ENCODE measurements around the gene SYCE1L.
"Not testable (repeated sequence)": the region's sequence is repeated elsewhere in the genome, so short reads cannot be mapped to it uniquely, and the experiment has no call there.

The SYCE1L gene

DNA sequence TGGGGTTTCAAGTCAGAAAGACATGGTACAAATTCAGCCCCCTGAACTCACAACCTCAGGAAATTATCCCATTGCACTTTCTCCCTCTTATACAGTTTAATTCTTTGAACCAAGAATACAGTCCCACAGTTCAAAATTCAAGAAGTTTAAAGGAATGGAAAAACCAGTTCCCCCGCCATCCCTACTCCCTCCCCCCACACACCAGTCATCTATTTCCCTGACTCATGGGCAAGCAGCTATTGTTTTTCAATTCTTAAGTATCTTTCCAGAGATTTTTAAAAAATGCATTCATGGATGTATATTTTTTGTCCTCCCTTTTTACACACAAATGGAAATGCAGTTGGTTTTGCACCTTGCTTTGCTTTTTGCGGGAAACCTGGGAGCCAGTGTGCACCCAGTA is 7.3 kb downstream of the SYCE1L start:
- no peak for DNase-seq

DNA sequence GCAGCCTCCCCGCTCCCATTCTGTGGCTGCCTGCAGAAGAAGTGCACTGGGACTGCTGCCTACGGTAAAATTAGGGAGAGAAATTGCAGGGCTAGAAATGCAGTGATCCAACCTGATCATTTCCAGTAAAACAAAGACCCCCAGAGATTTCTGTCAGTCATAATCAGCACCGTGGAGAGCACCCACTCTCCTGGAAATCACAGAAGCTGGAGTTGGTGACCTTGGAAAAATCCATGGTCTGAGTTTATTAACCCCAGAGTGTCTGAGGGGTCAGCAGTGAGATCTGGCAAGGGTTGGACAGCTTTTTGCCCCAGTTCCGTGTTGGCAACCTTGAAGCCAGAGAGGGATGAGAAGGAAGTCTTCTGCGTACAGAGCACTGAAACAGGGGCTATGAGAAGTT is 7.8 kb downstream of the SYCE1L start:
- DNase-seq: no peak

DNA sequence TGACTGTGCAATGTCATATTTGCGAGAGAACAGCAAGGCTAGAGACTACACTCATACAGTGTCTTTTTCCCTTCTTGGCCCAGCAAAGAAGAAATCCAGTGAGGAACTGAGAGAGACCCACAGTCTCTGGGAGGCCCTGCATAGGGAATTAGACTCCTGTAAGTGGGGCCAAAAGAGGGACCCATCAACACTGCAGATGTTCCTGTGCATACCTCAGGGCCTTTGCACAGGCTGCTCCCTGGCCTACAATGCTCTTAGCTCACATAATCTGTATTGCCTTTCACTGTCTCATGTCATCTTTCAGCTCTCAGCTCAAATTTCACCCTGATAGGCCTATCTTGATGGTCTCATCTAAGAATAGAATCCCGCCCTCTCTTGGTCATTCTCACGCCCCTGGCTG is 9.2 kb downstream of the SYCE1L start:
- DNase-seq: no peak

DNA sequence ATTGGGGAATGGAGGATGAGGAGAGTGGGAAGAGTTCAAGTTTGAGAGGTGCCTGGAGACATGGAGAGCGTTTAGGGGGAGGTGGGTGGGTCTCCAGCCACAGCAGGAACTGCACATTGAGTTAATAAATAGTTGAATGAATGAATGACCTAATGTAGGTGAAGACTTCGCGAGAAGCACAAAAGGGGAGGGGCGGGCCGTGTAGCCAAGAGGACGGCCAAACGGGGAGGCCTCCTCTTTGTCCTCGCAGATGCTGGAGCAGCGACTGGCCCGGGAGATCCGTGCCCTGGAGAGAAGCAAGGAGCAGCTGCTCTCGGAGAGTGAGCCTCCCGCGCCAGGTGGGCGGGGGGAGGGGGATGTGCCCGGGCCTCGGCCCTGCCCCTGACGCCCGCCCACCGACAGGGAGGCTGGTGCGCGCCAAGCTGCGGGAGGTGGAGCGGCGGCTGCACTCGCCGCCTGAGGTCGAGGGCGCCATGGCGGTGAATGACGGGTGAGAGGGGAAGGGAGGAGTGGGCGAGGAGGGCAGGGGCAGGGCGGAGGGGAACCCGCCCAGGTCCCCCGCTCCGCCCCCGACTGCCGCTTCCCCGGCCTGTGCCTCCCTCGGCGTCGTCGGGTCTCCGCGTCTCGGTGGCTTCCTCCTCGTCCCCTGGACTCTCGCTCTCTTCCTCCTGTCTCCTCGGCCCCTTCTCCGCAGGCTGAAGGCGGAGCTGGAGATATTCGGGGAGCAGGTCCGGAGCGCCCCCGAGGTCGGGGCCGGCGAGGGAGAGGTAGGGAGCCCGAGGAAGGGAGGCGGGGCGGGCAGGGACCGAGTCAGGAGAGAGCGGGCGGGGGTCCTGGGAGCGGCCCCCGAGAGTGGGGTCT is 12.9 kb downstream of the SYCE1L start:
- no peak for DNase-seq

DNA sequence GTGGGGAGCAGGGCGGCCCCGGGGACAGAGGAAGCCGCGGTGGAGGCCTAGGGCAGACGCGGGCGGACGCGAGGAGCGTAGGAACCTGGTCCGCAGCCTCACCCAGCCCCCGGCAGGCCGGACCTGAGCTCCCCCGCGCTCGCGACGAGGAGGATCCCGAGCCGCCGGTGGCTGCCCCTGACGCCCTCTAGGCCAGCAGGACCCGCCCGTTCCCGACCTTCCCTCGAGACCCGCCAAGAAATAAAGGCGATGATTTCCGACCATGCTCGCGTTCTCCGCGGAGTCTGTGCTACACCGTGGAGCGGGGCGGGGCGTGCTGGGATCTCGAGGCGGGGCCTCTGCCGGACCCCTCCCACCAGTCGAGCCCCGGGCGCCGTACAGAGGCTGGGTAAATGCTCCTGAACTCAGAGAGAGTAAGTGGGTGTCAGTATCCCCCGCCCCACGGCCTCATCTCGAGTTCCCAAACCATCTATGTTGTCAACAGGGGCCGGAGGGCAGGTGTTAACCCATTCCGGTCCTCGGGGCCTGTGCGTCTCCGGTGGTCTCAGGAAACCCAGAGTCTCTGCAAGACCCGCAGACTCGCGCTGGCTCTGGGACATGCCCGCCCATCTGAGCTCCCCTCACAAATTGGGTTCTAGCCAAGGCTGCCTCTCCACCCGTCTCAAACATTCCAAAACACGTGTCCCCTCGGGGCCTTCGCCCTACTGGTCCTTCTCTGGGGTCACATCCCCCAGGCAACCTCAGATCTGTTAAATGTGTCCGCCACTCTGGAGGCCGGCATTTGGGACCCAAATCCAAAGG is 13.7 kb downstream of the SYCE1L start:
- DNase-seq: no peak

DNA sequence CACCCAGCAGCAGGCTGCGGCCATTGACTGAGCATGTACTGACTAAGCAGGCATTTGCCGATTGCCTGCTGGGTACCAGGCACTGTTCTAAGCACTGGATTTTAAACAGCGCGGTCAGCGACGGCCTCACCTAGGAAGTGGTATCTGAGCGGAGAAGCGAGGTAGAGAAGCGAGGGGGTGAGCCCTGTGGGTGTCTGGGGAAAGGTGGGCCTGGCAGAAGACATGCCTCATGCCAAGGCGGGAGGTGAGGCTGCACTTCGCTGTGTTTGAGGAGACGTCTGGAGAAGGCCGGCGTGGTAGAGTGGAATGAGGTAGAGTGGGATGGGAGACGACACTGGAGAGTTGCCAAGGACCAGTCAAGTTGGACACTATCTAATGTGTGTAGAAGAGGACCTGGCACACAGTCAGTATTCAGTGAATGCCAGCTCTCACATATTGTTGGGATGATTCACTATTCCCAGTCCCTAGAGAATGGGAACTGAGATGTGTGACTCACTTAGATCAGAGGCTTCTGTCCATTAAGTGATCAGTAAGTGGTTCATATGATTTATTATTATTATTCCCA is 14.4 kb downstream of the SYCE1L start:
- peak; percentile 92 for DNase-seq

DNA sequence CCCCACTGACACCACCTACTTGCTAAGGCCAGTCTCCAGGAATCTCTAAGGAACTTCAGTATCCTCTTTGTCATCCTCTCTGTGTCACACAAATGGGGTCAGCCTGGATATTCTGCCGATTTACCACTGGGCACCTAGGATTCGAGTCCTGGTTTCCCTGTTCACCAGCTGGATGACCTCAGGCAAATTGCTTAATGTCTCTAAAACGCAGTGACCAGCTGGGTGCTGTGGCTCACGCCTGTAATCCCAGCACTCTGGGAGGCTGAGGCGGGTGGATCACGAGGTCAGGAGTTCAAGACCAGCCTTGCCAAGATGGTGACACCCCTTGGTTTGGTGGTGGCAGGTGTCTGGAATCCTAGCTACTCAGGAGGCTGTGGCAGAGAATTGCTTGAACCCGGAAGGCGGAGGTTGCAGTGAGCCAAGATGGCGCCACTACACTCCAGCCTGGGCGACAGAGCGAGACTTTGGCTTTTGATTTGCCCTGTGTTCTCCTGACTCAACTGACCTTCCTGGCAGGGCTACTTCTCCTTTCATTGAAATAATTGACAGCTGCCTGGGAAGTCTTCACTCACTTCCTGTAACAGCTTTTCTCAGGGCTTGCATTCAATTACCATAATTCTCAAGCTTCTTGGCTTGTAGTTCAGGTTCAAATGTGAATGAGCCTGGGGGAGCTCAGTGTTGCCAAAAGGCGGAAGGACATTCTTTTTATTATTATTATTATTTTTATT is 15.4 kb downstream of the SYCE1L start:
- DNase-seq: no peak

DNA sequence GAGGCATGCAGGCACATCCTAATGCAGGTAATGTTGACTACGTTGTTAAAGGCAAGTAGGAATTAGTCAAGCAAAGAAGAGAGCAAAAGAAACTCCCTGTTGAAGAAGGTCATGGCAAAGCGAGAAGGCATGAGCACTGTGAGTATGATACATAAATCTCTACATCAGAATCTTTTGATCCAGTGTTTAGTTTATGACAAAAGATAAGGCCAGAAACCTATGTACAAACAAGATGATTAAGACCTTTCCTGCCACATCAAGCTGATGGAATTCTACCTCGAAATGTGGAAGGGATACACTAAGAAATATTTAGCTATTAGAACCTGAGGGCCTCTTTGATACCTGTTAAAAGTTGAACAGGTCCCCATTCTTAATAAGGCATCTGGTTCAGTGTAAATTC is 20.2 kb downstream of the SYCE1L start:
- DNase-seq: no peak

DNA sequence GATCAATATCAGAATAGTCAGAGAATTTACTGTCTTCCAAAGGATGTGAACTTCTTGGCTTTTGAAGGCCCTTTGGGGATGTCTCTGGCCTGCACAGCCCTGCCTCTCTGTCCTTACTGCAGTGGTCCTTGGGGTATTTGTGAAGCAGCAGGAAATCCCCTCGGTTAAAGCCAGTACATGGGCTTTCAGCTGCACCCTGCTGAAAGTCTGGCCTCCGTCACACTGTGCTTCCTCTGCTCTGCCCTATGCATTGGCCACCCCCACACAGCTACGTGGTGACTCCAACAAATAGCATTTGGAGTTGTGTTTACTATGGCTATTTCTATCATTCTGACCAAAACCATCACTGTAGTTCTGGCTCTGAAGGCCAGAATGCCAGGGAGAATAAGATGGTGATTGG is 21.2 kb downstream of the SYCE1L start:
- DNase-seq: no peak

DNA sequence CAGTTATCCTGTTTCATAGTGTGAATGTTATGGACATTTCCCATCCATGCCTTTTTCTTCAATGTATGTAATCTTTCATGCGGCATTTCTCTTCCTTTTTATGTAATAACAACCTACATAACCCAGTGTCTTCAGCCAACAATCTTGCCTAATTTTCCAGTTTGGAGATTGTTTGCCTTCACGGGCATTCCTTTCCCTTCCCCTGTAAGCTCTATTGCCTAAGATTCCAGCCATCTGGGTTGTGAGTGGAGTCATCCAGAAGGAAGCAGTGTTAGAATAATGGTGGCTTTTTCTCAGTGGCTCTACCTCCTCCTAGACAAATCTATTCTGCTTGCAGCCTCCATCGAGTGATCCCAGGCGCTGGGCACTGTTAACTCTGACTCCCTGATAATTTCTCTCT is 22.3 kb downstream of the SYCE1L start:
- DNase-seq: no peak

DNA sequence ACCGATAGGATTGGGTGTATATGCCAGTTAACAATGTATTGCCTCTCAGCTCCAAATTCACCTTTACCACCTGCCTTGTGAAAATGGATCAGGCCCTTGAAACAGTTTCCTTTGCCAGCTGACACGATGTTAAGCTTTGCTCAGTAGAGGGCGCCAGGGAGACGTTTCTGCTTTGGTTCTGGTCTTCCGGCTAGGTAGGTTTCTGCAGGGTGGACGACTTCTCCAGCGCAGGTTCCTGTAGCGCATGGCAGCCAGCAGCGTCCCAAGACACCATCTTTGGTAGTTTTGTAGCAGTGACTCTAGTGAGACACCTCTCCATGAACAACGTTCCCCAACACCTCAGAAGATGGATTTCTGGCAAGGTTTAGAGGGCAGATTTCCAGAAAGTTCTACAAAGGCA is 24.0 kb downstream of the SYCE1L start:
- no peak for DNase-seq

DNA sequence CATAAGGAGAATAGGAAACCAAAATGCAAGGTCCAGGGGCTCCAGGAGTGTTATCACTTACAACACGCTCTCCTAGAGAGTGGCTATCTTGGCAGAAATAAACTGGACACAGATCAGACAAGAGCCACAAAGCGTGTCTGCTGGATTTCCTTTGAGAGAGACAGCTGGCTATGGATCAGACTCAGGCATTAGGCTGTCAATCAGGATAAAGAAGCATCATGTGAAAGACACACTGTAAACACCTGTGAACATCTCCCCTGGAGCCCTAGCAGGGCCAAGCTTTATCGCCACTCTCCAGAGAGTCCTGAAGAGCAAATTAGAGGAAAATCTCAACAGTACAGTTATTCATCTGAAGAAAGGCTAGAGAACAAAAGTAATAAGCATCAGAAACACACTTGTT is 26.0 kb downstream of the SYCE1L start:
- DNase-seq: no peak

DNA sequence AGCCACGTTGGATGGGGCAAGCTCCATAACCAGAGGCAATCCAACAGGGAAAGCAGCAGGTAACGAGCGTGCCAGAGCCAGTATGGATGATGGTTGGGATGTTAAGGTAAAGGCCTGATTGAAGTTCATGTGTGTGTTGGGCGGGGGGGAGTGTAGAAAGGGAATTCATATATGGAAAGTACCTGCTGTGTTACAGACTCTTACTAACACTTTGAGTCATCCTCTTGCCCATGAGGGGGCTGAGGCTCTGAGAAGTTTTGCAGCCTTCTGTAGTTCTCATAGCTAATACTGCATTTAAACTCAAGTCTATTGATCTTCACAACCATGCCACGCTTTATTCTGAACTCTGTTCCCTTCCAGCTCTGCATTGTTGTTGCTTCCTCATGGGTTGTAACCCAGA is 28.5 kb downstream of the SYCE1L start:
- DNase-seq: no peak

DNA sequence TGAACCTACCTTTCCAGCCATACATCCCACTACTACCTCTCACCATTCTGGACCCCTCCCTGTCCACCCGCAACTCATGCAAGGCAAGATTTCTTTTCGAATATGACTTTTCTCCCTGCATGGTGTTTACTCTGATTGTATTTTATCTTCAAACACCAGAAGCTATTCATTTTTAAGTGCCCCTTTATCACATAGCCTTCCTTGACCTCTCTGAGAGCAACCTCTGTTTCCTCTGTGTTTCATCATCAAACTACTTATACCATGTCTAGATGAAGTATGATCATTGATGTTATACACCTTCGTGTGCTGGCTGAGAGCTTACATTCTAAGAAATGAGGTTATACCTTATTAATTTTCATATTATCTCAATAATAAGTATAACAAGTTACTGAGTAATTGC is 31.8 kb downstream of the SYCE1L start:
- DNase-seq: no peak

DNA sequence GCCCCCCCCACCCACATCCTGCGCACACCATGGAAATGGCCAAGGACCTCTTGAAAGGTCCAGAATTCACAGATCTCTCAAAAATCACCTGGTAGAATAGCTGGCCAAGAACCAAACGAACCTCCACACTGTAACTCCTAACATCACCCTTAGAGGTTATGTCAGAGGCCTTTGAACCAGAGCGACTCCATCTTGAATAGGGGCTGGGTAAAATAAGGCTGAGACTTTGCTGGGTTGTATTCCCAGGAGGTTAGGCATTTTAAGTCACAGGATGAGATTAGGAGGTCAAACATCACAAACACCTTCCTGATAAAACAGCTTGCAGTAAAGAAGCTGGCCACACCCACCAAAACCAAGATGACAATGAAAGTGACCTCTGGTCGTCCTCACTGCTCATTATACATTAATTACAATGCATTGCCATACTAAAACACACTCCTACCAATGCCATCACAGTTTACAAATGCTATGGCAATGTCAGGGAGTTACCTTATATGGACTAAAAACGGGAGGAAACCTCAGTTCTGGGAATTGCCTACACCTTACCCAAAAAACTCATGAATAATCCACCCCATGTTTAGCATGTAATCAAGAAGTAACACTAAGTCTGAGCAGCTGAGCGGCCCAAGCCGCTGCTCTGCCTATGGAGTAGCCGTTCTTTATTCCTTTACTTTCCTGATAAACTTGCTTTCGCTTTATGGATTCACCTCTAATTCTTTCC is 34.8 kb downstream of the SYCE1L start:
- no peak for DNase-seq

DNA sequence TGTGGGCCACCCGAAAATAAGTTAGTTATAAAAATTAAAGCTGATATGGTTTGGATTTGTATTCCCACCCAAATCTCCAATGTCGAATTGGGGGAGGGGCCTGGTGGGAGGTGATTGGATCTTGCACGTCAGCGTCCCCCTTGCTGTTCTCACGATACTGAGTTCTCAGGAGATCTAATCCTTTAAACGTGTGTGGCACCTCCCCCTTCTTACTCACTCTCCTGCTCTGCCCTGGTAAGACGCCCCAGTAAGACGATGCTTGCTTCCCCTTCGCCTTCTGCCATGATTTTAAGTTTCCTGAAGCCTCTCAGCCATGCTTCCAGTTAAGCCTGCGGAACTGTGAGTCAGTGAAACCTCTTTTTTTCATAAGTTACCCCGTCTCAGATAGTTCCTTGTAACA is 35.4 kb downstream of the SYCE1L start:
- no peak for DNase-seq

DNA sequence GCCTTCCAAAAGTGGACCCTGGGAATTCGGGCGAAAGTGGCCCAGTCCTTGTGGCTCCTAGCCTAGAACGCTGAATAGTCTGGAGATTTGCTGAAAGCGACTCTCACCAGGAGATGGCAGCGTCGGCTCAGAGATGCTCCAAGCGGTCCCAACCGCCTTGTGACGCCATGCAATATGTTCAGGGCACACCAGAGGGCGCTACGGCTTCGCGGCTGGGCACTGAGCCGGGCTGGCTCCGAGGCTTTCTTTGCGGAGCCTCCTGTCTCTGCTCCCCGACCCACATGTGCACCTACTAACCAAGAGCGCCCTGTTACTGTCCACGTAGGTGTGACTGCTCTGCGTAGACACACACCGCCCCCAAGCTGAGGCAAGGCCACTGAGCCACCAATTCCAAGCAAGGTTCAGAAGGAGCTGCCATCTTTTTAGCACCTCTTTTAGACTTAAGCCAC is 36.9 kb downstream of the SYCE1L start:
- DNase-seq: peak; percentile 72

DNA sequence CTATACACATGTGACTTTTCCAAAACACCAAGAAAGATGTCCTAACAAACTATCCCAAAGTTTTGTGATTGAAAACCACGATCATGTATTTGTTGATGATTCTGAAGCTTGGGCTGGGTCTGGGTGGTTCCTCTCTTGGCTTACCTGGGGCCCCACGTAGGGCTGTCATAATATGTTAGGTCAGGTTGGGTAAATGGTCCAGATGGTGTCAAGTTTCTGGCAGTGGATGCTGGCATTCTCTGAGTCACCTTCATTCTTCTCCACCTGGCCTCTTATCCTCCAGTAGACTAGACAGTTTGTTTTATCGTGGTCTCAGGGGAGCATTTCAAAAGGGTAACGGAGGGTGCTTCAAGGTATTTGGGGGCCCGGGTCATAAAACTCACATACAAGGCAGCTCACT is 39.4 kb downstream of the SYCE1L start:
- no peak for DNase-seq

DNA sequence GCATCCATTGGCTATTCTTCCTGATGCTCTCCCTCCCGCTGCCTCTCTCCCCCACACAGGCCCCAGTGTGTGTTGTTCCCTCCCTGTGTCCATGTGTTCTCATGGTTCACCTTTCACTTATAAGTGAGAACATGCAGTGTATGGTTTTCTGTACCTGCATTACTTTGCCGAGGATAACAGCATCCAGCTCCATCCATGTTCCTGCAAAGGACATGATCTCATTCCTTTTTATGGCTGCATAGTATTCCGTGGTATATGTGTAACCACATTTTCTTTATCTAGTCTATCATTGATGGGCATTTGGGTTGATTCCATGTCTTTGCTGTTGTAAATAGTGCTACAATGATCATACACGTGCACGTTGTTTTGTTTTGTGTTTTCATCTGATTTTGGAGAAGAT is 43.3 kb downstream of the SYCE1L start:
- not testable (repeated sequence) for DNase-seq

DNA sequence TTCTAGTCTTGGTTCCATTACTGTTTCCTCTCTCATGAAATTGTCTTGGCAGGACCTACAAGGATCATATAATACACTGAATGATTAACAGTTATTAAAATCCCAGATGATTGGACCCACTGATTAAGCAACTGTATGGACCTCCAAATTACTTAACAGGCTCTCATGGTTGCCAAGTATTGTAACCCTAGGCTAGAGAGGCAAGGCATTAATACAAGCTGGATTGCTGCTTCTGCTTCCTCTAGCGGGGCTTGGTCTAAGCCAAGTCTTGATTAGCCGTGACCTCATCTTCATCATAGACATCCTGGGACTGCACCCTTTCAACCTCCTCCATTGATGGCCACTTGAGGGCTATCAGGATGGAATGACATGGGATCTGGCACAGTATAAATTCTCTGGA is 46.9 kb downstream of the SYCE1L start:
- no peak for DNase-seq

DNA sequence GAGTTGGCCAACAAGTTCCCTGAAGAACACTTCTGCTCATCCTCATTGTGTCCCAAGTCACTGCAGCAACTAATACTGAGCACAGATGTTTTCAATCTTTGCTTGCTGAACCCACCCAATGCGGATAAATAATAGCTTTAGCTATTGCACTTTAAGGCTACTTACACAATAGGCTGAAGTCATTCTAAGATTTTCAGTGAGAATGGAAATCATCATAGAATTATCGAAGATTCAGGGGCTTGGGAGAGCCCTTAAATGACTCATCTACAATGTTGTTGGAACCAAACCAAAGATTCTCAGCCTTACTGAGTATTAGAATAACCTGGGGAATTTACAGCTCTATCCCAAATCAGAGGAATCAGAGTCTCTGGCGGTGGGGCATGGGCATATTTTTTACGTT is 51.2 kb downstream of the SYCE1L start:
- DNase-seq: peak; percentile 40
